Ascending aorta (tissue), 2 donors: ENCODE measurements around the gene TBL1XR1. TPM values are rescaled to one million over a fixed set of nuclear protein-coding genes. Genes with fewer than 3 reads are reported as not detected.

Experiments
- DNase-seq, 2 donors: peaks; one replicate each; pipeline ENCODE4 v3.0.0-alpha.2; 2019; ENCODE audit warnings: low spot score in 2 of 2
- H3K27ac ChIP-seq, 2 donors: fragments of 200-600 bp; sonication (generic); one replicate each; pipeline ENCODE4 v1.5.1; 2016 to 2017; ENCODE audit warnings: mild to moderate bottlenecking in 1 of 2
- H3K27me3 ChIP-seq: fragments of 200-600 bp; sonication (generic); one replicate; pipeline ENCODE4 v1.5.1; 2017
- H3K36me3 ChIP-seq, 2 donors: fragments of 200-600 bp; sonication (generic); one replicate each; pipeline ENCODE4 v1.5.1; 2016
- H3K4me1 ChIP-seq, 2 donors: fragments of 200-600 bp; sonication (generic); one replicate each; pipeline ENCODE4 v1.5.1; 2016 to 2017; ENCODE audit warnings: mild to moderate bottlenecking in 1 of 2
- H3K4me3 ChIP-seq, 2 donors: fragments of 200-600 bp; sonication (generic); one replicate each; pipeline ENCODE4 v1.5.1; 2016 to 2017; ENCODE audit warnings: mild to moderate bottlenecking in 1 of 2
- H3K9me3 ChIP-seq, 2 donors: fragments of 200-600 bp; sonication (generic); one replicate each; pipeline ENCODE4 v1.5.1; 2016
- CTCF ChIP-seq, 3 experiments: fragments of 200-600 bp in 2 of 3; fragments of 450-650 bp in 1 of 3; sonication (generic) in 2 of 3; IDR thresholded peaks; one replicate each; pipeline ENCODE4 v1.5.1; 2016 to 2019; ENCODE audit warnings: antibody characterized with exemption in 3 of 3, mild to moderate bottlenecking in 1 of 3, moderate library complexity in 1 of 3
- intact Hi-C: fragments of 100-400 bp; cut with DNase I; formaldehyde crosslinking; loops from one replicate; pipeline ENCODE4 v1.15.1; 2023
- total RNA-seq: library from RNA; depleted of rRNA; stranded (reverse); fragments of >200 nt; gene quantifications from one replicate; pipeline ENCODE4 v1.1.0, GENCODE V29; 2016

The TBL1XR1 gene
- total RNA-seq, 1 donor from 2014 or later: 52.0 TPM

GRCh38 chr3:177055605-177056571 lies 141.4 kb downstream of the TBL1XR1 start:
- no peak for TF ChIP-seq CTCF (IDR thresholded peaks at IDR 0.05)
- no peak overlapping the region for H3K4me3 ChIP-seq
- H3K27ac ChIP-seq: no peak overlapping the region
- intact Hi-C loops: no loop called here
- no peaks in the 10 kb centered on the region for H3K36me3 ChIP-seq
- peaks cover 0 to 14% of the 10 kb centered on the region in 2 donors for H3K4me1 ChIP-seq
- no peak for DNase-seq
- no peaks in the 10 kb centered on the region for H3K27me3 ChIP-seq
- H3K9me3 ChIP-seq: no peaks in the 10 kb centered on the region

GRCh38 chr3:177053107-177053506 lies 144.2 kb downstream of the TBL1XR1 start:
- H3K4me1 ChIP-seq: peaks cover 0 to 18% of the 10 kb centered on the region in 2 donors
- H3K27me3 ChIP-seq: no peaks in the 10 kb centered on the region
- no peaks in the 10 kb centered on the region for H3K9me3 ChIP-seq
- no peak overlapping the region for H3K27ac ChIP-seq
- no peak overlapping the region for H3K4me3 ChIP-seq
- DNase-seq: no peak
- TF ChIP-seq CTCF (IDR thresholded peaks at IDR 0.05): no peak
- H3K36me3 ChIP-seq: peaks cover 6 to 14% of the 10 kb centered on the region in 2 donors
- intact Hi-C loops: loop anchor here (5.0 kb wide), 3 partner anchors 309 to 1269 kb away; no protein-coding TSS in a partner anchor

GRCh38 chr3:177051411-177051810 lies 145.9 kb downstream of the TBL1XR1 start:
- no peak overlapping the region for H3K27ac ChIP-seq
- H3K27me3 ChIP-seq: no peaks in the 10 kb centered on the region
- no peak for DNase-seq
- no peaks in the 10 kb centered on the region for H3K9me3 ChIP-seq
- H3K4me1 ChIP-seq: peaks cover 0 to 14% of the 10 kb centered on the region in 2 donors
- TF ChIP-seq CTCF (IDR thresholded peaks at IDR 0.05): no peak
- no peak overlapping the region for H3K4me3 ChIP-seq
- intact Hi-C loops: loop anchor here (2.0 to 5.0 kb wide), 5 partner anchors 145 to 1333 kb away; partner anchors contain the start of gene TBL1XR1
- peaks cover 12 to 23% of the 10 kb centered on the region in 2 donors for H3K36me3 ChIP-seq

GRCh38 chr3:177050501-177051237 lies 146.6 kb downstream of the TBL1XR1 start:
- Histone ChIP-seq H3K27me3 (no peaks in the 10 kb centered on the region), H3K36me3 (peaks cover 12 to 28% of the 10 kb centered on the region in 2 donors), H3K27ac (no peak overlapping the region), H3K4me3 (no peak overlapping the region), H3K4me1 (peaks cover 0 to 8% of the 10 kb centered on the region in 2 donors), H3K9me3 (no peaks in the 10 kb centered on the region)
- TF ChIP-seq CTCF (IDR thresholded peaks at IDR 0.05): peak; percentile 56 to 60 (median 59)
- intact Hi-C loops: loop anchor here (2.0 to 5.0 kb wide), 5 partner anchors 146 to 1334 kb away; partner anchors contain the start of gene TBL1XR1
- no peak for DNase-seq

- intact Hi-C loops: no loop called here
- TF ChIP-seq CTCF (IDR thresholded peaks at IDR 0.05): no peak
- Histone ChIP-seq H3K4me3 (no peak overlapping the region), H3K36me3 (peaks cover 28 to 47% of the 10 kb centered on the region in 2 donors), H3K27me3 (no peaks in the 10 kb centered on the region), H3K27ac (no peak overlapping the region), H3K9me3 (no peaks in the 10 kb centered on the region), H3K4me1 (peaks cover 0 to 12% of the 10 kb centered on the region in 2 donors)
- no peak for DNase-seq
Measured at GRCh38 chr3:177045767-177046166, 151.5 kb downstream of the TBL1XR1 start.
